ENCODE results near the gene LETMD1. TPM values are rescaled to one million over a fixed set of nuclear protein-coding genes. Genes with fewer than 3 reads are reported as not detected.
A peak's percentile ranks its signal among the peaks of the same experiment; 100 is the strongest.

The LETMD1 gene
- total and polyA plus RNA-seq, 2 of the 8 experiments (the other 6 are each of a cell fraction or from before 2014, with no cell fraction given): 39.4 to 65.3 TPM

DNA sequence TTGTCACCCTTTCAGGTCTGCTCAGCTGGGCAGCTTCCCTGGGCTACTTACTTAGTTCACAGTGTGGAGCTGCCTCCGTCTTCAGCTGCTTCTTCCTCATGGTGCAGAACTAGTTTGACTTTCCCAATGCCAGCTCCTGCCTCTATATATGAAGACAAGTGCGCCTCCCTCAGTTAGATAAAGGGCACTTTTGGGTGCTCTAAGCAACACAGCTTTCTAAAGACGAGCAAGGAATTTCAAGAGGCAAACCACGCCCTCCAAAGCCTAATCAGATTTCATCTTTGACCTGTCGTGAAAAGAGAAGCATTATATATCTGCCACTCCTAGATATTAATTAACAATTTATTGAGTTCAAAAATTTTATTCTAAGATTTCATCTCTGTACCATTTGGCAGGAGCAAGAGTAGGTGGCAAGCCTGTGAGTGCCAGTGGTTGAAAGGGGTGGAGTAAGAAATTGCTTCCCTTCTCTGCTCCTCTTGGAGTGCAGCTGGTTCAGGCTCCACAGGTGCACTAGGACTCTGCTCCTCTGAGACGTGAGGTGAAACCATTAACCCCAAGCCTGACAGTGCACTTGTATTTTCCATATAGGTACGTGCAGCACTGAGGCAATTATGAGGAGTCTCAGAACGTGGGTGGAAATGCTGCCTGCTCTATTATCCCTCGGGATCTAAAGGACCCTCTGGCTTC is 19.9 kb upstream of the LETMD1 start (continued):
- TF ChIP-seq NRF1 (IDR thresholded peaks at IDR 0.05; ENCODE audit: low read depth, low read length): no peak
- TF ChIP-seq RXRA (IDR thresholded peaks at IDR 0.05; ENCODE audit: insufficient read depth, low read depth, low read length): no peak
- peak in 1 of 2 experiments; percentile 45; a peak in 1 of 3 replicates for TF ChIP-seq POLR2A (IDR thresholded peaks at IDR 0.05; ENCODE audit: control extremely low read depth in 1 of 2, low read depth in 2 of 2, low read length in 2 of 2)
- TF ChIP-seq, protein P1, sequence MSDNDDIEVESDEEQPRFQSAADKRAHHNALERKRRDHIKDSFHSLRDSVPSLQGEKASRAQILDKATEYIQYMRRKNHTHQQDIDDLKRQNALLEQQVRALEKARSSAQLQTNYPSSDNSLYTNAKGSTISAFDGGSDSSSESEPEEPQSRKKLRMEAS (IDR thresholded peaks at IDR 0.05): 0 out of 2 replicates have a peak, but pooled peaks have one; percentile 11
- TF ChIP-seq TBP (IDR thresholded peaks at IDR 0.05; ENCODE audit: low read depth, low read length): peak; percentile 84
- no peak for TF ChIP-seq CREB1 (IDR thresholded peaks at IDR 0.05)
